ENCODE data around the gene ANKRD66.

GRCh38 chr6:46787871-46788540 is 41.3 kb downstream of the ANKRD66 start:
- no peak for TF ChIP-seq MXI1 (IDR thresholded peaks at IDR 0.05; ENCODE audit: borderline replicate concordance, low read depth, low read length)
- no peak for TF ChIP-seq CTCF (conservative IDR thresholded peaks at IDR 0.05; ENCODE audit: low read depth, low read length)
- TF ChIP-seq CHD1 (IDR thresholded peaks at IDR 0.05; ENCODE audit: low read depth, low read length), result no peak
- TF ChIP-seq MAZ (IDR thresholded peaks at IDR 0.05; ENCODE audit: borderline replicate concordance, low read depth, low read length), result no peak
- TF ChIP-seq RAD21 (IDR thresholded peaks at IDR 0.05; ENCODE audit: low read length), result no peak
- TF ChIP-seq RFX5 (IDR thresholded peaks at IDR 0.05; ENCODE audit: low read depth, low read length), result no peak
- TF ChIP-seq POLR2A (IDR thresholded peaks at IDR 0.05; ENCODE audit: low read depth, low read length), result no peak
- no peak for TF ChIP-seq RCOR1 (IDR thresholded peaks at IDR 0.05; ENCODE audit: insufficient replicate concordance, low read length)
- no peak for TF ChIP-seq MAFK (IDR thresholded peaks at IDR 0.05; ENCODE audit: low read depth, low read length)
